OCI-LY3 (cell line): ENCODE data around the gene EPC2.
"Not testable (repeated sequence)": the region's sequence is repeated elsewhere in the genome, so short reads cannot be mapped to it uniquely, and the experiment has no call there.

Source experiments
- CTCF ChIP-seq: fragments of 200-600, 300-600 bp; sonication (generic); IDR thresholded peaks from 2 replicates; pipeline ENCODE4 v1.5.1; 2014; ENCODE audit warnings: antibody characterized with exemption, low read length, low read depth
- EZH2phosphoT487 ChIP-seq: fragments of 200-600 bp; shearing (Covaris generic); IDR thresholded peaks from 2 replicates; pipeline ENCODE4 v1.6.1; 2018; ENCODE audit warnings: antibody characterized with exemption, mixed run types, low read depth

- not testable (repeated sequence) for TF ChIP-seq CTCF, EZH2phosphoT487
Observed at GRCh38 chr2:148678302-148679179, 34.0 kb downstream of the EPC2 start.
